Measurements from ENCODE around the gene VPS8.

VPS8 gene

GRCh38 chr3:184812662-184813042 lies 686 bp downstream of the VPS8 start:
- DNase-seq (ENCODE audit: low read depth) = no peak

GRCh38 chr3:184813357-184813756 lies 1.4 kb downstream of the VPS8 start:
- no peak for DNase-seq (ENCODE audit: low read depth)

GRCh38 chr3:184814214-184814613 lies 2.2 kb downstream of the VPS8 start:
- DNase-seq (ENCODE audit: low read depth) = no peak

GRCh38 chr3:184815046-184815930 lies 3.3 kb downstream of the VPS8 start:
- no peak for DNase-seq (ENCODE audit: low read depth)

- no peak for DNase-seq (ENCODE audit: low read depth)
Measured at GRCh38 chr3:184816614-184817013, 4.6 kb downstream of the VPS8 start.

- DNase-seq (ENCODE audit: low read depth) = no peak
Measured at GRCh38 chr3:184820525-184820924, 8.6 kb downstream of the VPS8 start.

GRCh38 chr3:184821034-184821433 lies 9.1 kb downstream of the VPS8 start:
- DNase-seq (ENCODE audit: low read depth) = no peak

GRCh38 chr3:184822081-184822480 lies 10.1 kb downstream of the VPS8 start:
- DNase-seq (ENCODE audit: low read depth) = no peak

GRCh38 chr3:184822654-184823053 lies 10.7 kb downstream of the VPS8 start:
- no peak for DNase-seq (ENCODE audit: low read depth)

- DNase-seq (ENCODE audit: low read depth) = no peak
Measured at GRCh38 chr3:184823990-184824389, 12.0 kb downstream of the VPS8 start.

GRCh38 chr3:184825121-184825820 lies 13.3 kb downstream of the VPS8 start:
- no peak for DNase-seq (ENCODE audit: low read depth)

- DNase-seq (ENCODE audit: low read depth) = no peak
Measured at GRCh38 chr3:184827572-184827971, 15.6 kb downstream of the VPS8 start.

GRCh38 chr3:184832044-184832443 lies 20.1 kb downstream of the VPS8 start:
- no peak for DNase-seq (ENCODE audit: low read depth)

GRCh38 chr3:184832903-184833302 lies 20.9 kb downstream of the VPS8 start:
- no peak for DNase-seq (ENCODE audit: low read depth)

- no peak for DNase-seq (ENCODE audit: low read depth)
Measured at GRCh38 chr3:184836090-184836822, 24.3 kb downstream of the VPS8 start.

GRCh38 chr3:184842433-184842832 lies 30.5 kb downstream of the VPS8 start:
- DNase-seq (ENCODE audit: low read depth) = no peak

GRCh38 chr3:184845819-184846218 lies 33.9 kb downstream of the VPS8 start:
- DNase-seq (ENCODE audit: low read depth) = no peak

- no peak for DNase-seq (ENCODE audit: low read depth)
Measured at GRCh38 chr3:184846496-184846895, 34.5 kb downstream of the VPS8 start.

- DNase-seq (ENCODE audit: low read depth) = no peak
Measured at GRCh38 chr3:184848934-184849333, 37.0 kb downstream of the VPS8 start.

- DNase-seq (ENCODE audit: low read depth) = no peak
Measured at GRCh38 chr3:184850201-184850600, 38.2 kb downstream of the VPS8 start.

- no peak for DNase-seq (ENCODE audit: low read depth)
Measured at GRCh38 chr3:184857099-184857498, 45.1 kb downstream of the VPS8 start.

- no peak for DNase-seq (ENCODE audit: low read depth)
Measured at GRCh38 chr3:184864000-184864399, 52.0 kb downstream of the VPS8 start.

- DNase-seq (ENCODE audit: low read depth) = no peak
Measured at GRCh38 chr3:184868477-184868876, 56.5 kb downstream of the VPS8 start.
